ENCODE results near the gene PSMC2. TPM values are rescaled to one million over a fixed set of nuclear protein-coding genes. Genes with fewer than 3 reads are reported as not detected.

PSMC2 gene
- total RNA-seq, 1 donor from 2014 or later, result 94.3 TPM

DNA sequence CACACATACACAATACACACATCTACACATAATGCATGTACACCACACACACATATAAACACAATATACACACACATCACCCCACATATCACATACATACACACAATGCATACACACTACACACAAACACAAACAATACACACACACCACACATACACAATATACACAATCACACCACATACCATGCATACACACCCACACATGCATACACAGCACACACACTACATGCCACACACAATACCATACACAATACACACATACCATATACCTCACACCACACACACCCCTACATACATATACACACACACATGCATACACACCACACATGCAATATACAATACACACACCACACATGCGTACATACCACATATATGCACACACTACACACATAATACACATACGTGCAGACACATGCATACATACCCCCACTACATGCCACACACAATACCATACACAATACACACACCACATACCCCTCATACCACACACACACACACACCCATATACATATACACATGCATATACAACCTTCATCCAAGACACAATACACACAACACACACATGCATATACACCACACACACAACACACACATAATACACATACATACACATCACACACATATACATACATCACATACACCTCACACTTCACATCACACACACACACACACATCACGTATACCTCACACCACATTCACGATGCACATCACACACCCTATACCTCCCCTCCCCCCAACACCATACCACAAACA is 34.0 kb downstream of the PSMC2 start:
- ATAC-seq (ENCODE audit: low read depth) (no peak), DNase-seq (no peak)
- CTCF ChIA-PET, result no interaction called here
- TF ChIP-seq, protein P1, sequence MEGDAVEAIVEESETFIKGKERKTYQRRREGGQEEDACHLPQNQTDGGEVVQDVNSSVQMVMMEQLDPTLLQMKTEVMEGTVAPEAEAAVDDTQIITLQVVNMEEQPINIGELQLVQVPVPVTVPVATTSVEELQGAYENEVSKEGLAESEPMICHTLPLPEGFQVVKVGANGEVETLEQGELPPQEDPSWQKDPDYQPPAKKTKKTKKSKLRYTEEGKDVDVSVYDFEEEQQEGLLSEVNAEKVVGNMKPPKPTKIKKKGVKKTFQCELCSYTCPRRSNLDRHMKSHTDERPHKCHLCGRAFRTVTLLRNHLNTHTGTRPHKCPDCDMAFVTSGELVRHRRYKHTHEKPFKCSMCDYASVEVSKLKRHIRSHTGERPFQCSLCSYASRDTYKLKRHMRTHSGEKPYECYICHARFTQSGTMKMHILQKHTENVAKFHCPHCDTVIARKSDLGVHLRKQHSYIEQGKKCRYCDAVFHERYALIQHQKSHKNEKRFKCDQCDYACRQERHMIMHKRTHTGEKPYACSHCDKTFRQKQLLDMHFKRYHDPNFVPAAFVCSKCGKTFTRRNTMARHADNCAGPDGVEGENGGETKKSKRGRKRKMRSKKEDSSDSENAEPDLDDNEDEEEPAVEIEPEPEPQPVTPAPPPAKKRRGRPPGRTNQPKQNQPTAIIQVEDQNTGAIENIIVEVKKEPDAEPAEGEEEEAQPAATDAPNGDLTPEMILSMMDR (IDR thresholded peaks at IDR 0.05), result no peak
- Mint-ChIP-seq H3K9me3 (no peaks in the 10 kb centered on the region), H3K27me3 (peaks cover 5% of the 10 kb centered on the region), H3K36me3 (ENCODE audit: low read depth) (no peaks in the 10 kb centered on the region), H3K4me1 (no peaks in the 10 kb centered on the region), H3K4me3 (no peak overlapping the region), H3K27ac (no peak overlapping the region)
- POLR2A ChIA-PET, result no interaction called here
- intact Hi-C loops (cut with micrococcal nuclease), result no loop called here

DNA sequence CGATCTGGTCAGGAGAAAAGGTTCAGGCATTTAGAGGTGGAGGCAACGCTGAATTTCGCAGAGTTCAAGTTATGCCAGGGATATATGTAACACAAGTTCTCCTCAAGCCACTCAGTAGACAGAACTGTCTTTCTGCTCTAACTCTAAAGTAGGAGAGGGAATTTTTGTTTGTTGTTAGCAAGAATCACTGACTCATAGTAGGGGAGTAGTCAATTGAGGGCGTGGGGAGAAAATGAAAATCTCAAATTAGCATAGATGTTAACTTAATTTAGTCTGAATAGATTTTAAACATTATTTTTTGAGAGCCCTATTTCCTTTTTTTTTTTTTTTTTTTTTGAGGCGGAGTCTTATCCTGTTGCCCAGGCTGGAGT is 34.6 kb downstream of the PSMC2 start:
- POLR2A ChIA-PET, result no interaction called here
- TF ChIP-seq, protein P1 (IDR thresholded peaks at IDR 0.05), result no peak
- ATAC-seq (ENCODE audit: low read depth) (no peak), DNase-seq (no peak)
- H3K27me3 Mint-ChIP-seq, result peaks cover 7% of the 10 kb centered on the region
- no peaks in the 10 kb centered on the region for H3K36me3 Mint-ChIP-seq (ENCODE audit: low read depth)
- H3K27ac Mint-ChIP-seq, result no peak overlapping the region
- intact Hi-C loops (cut with micrococcal nuclease), result no loop called here
- CTCF ChIA-PET, result no interaction called here
- H3K4me3 Mint-ChIP-seq, result no peak overlapping the region
- no peaks in the 10 kb centered on the region for H3K9me3 Mint-ChIP-seq
- no peaks in the 10 kb centered on the region for H3K4me1 Mint-ChIP-seq

- DNase-seq, result no peak
- H3K27ac Mint-ChIP-seq, result no peak overlapping the region
- H3K27me3 Mint-ChIP-seq, result peaks cover 12% of the 10 kb centered on the region
- ATAC-seq (ENCODE audit: low read depth), result no peak
- H3K4me3 Mint-ChIP-seq, result no peak overlapping the region
- no peaks in the 10 kb centered on the region for H3K36me3 Mint-ChIP-seq (ENCODE audit: low read depth)
- intact Hi-C loops (cut with micrococcal nuclease), result no loop called here
- ChIA-PET CTCF (no interaction called here), POLR2A (no interaction called here)
- TF ChIP-seq, protein P1 (IDR thresholded peaks at IDR 0.05), result no peak
- no peaks in the 10 kb centered on the region for H3K4me1 Mint-ChIP-seq
- H3K9me3 Mint-ChIP-seq, result no peaks in the 10 kb centered on the region
Observed at GRCh38 chr7:103387242-103387641, 39.8 kb downstream of the PSMC2 start.

DNA sequence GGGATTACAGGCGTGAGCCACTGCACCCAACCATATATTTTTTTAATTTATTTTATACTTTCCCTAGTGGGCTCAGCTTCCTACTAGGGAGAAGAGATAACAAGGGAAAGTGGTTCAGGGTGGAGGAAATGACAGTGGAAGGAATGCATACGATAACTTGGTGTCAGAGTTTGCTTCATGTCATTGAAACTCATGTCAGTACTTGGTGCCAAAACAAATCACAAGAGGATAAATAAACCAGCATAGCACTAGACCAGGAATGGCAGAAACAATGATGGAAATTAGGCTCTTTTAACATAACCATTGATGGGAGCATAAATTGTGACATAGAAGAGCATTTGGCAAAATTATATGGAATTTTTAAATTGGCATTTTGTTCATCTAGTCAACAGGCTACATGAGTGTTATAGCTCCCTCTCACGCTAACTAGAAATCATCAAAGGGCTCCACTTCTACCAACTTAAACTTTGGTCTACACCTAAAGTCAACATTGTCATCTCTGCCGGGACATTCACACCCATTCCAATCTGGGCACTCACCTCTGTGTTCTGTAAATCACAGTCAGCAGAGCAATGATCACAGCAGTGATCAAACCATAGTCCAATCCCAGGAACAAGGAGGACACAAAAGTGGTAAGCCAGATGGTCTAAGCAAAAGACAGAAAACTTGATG is 41.2 kb downstream of the PSMC2 start:
- Mint-ChIP-seq H3K36me3 (ENCODE audit: low read depth) (no peaks in the 10 kb centered on the region), H3K27me3 (peaks cover 12% of the 10 kb centered on the region), H3K9me3 (no peaks in the 10 kb centered on the region), H3K27ac (no peak overlapping the region), H3K4me1 (no peaks in the 10 kb centered on the region), H3K4me3 (no peak overlapping the region)
- CTCF ChIA-PET, result no interaction called here
- intact Hi-C loops (cut with micrococcal nuclease), result no loop called here
- ATAC-seq (ENCODE audit: low read depth), result no peak
- TF ChIP-seq, protein P1 (IDR thresholded peaks at IDR 0.05), result no peak
- DNase-seq, result no peak
- POLR2A ChIA-PET, result no interaction called here

DNA sequence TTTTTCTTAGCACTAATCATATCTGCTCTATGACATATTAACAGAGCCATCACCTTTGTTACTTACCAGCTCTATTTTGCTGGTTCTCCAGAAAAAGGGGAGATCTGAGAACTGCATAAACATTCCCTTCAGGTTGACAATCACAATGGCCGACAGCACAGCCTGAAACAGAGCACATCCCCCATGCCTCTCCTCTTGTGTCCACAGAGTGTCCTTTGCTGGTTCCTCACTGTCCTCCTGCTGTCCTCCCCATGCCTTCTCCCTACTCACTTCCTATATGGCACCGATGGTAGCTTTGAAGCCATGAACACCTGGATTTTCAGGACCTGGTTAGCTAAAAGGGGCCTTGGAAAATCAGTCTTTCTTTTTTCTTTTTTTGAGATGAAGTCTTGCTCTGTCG is 41.8 kb downstream of the PSMC2 start:
- POLR2A ChIA-PET, result no interaction called here
- CTCF ChIA-PET, result no interaction called here
- no peak overlapping the region for H3K4me3 Mint-ChIP-seq
- H3K9me3 Mint-ChIP-seq, result no peaks in the 10 kb centered on the region
- intact Hi-C loops (cut with micrococcal nuclease), result no loop called here
- H3K36me3 Mint-ChIP-seq (ENCODE audit: low read depth), result no peaks in the 10 kb centered on the region
- H3K27me3 Mint-ChIP-seq, result peaks cover 12% of the 10 kb centered on the region
- no peak for ATAC-seq (ENCODE audit: low read depth)
- no peak for DNase-seq
- no peaks in the 10 kb centered on the region for H3K4me1 Mint-ChIP-seq
- TF ChIP-seq, protein P1 (IDR thresholded peaks at IDR 0.05), result no peak
- H3K27ac Mint-ChIP-seq, result no peak overlapping the region
